Hepatocyte (in vitro differentiated cells): ENCODE data around the gene TEX26.

Experiments used
- EZH2phosphoT487 ChIP-seq: fragments of 200-600 bp; sonication (generic); IDR thresholded peaks from one replicate; pipeline ENCODE4 v1.6.1; 2018; ENCODE audit warnings: antibody characterized with exemption, mild to moderate bottlenecking, low read depth, moderate library complexity; ENCODE audit not compliant: unreplicated experiment, severe bottlenecking
- TF ChIP-seq, protein P1 (sequence below): fragments of 200-600 bp; sonication (generic); IDR thresholded peaks from 2 replicates; pipeline ENCODE4 v1.5.1; 2016; ENCODE audit warnings: antibody characterized with exemption, mild to moderate bottlenecking; ENCODE audit not compliant: poor library complexity

GRCh38 chr13:30974350-30974749 lies 41.9 kb downstream of the TEX26 start:
- TF ChIP-seq, protein P1, sequence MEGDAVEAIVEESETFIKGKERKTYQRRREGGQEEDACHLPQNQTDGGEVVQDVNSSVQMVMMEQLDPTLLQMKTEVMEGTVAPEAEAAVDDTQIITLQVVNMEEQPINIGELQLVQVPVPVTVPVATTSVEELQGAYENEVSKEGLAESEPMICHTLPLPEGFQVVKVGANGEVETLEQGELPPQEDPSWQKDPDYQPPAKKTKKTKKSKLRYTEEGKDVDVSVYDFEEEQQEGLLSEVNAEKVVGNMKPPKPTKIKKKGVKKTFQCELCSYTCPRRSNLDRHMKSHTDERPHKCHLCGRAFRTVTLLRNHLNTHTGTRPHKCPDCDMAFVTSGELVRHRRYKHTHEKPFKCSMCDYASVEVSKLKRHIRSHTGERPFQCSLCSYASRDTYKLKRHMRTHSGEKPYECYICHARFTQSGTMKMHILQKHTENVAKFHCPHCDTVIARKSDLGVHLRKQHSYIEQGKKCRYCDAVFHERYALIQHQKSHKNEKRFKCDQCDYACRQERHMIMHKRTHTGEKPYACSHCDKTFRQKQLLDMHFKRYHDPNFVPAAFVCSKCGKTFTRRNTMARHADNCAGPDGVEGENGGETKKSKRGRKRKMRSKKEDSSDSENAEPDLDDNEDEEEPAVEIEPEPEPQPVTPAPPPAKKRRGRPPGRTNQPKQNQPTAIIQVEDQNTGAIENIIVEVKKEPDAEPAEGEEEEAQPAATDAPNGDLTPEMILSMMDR, result no peak
- TF ChIP-seq EZH2phosphoT487, result no peak
